Measurements from ENCODE around the gene LRRC8D.

- TF ChIP-seq POLR2A (IDR thresholded peaks at IDR 0.05) (no peak), CTCF (IDR thresholded peaks at IDR 0.05) (no peak), POLR2AphosphoS5 (IDR thresholded peaks at IDR 0.05; ENCODE audit: insufficient read depth in 1 of 2, low read depth in 1 of 2) (no peak)
Observed at GRCh38 chr1:89948722-89949345, 128.0 kb downstream of the LRRC8D start.
